ENCODE measurements around the gene AFF1. TPM values are rescaled to one million over a fixed set of nuclear protein-coding genes. Genes with fewer than 3 reads are reported as not detected.

Gene AFF1
- total RNA-seq, 3 donors from 2014 or later (not counting 1 experiment from before 2014, with no cell fraction given) = 87.9 to 93.4 (median 91.7) TPM

DNA sequence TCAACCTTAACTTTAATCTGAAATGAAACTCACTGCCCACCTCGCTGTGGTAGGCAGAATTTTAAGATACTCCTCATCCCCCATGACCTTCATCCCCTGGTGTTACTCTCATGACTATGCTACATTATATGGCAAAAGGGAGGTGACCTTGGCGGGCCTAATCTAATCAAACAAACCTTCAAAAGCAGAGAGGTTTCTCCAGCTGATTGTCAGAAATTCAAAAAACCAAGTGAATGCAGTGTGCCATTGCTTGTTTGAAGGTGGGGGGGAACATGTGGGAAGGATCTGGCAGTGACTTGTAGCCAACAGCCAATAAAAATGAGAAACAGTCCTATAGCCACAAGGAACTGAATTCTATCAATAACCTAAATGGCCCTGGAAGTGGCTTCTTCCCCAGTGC is 237.1 kb downstream of the AFF1 start:
- H3K9me3 Mint-ChIP-seq = no peaks in the 10 kb centered on the region
- Histone ChIP-seq H3K4me1 (ENCODE audit: control insufficient read depth, insufficient read depth, low read length) (no peaks in the 10 kb centered on the region), H3K36me3 (ENCODE audit: control insufficient read depth, insufficient read depth, low read length) (peaks cover 3% of the 10 kb centered on the region), H3K27ac (ENCODE audit: low read length) (no peak overlapping the region), H3K4me3 (ENCODE audit: low read length) (no peak overlapping the region), H3K27me3 (ENCODE audit: control insufficient read depth, insufficient read depth, low read length) (no peaks in the 10 kb centered on the region), H3K9me3 (ENCODE audit: control insufficient read depth, insufficient read depth, low read length) (no peaks in the 10 kb centered on the region)
- no peak overlapping the region for H3K4me3 Mint-ChIP-seq
- no peak for DNase-seq
- 100% methylated on average over 2 of the region's 2 CpGs for WGBS (ENCODE audit: insufficient coverage)
- no peaks in the 10 kb centered on the region for H3K4me1 Mint-ChIP-seq
- H3K36me3 Mint-ChIP-seq = no peaks in the 10 kb centered on the region
- H3K27me3 Mint-ChIP-seq (ENCODE audit: low read depth in 2 of 2) = no peaks in the 10 kb centered on the region
- TF ChIP-seq, protein P1, sequence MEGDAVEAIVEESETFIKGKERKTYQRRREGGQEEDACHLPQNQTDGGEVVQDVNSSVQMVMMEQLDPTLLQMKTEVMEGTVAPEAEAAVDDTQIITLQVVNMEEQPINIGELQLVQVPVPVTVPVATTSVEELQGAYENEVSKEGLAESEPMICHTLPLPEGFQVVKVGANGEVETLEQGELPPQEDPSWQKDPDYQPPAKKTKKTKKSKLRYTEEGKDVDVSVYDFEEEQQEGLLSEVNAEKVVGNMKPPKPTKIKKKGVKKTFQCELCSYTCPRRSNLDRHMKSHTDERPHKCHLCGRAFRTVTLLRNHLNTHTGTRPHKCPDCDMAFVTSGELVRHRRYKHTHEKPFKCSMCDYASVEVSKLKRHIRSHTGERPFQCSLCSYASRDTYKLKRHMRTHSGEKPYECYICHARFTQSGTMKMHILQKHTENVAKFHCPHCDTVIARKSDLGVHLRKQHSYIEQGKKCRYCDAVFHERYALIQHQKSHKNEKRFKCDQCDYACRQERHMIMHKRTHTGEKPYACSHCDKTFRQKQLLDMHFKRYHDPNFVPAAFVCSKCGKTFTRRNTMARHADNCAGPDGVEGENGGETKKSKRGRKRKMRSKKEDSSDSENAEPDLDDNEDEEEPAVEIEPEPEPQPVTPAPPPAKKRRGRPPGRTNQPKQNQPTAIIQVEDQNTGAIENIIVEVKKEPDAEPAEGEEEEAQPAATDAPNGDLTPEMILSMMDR (IDR thresholded peaks at IDR 0.05) = no peak
- H3K27ac Mint-ChIP-seq = no peak overlapping the region
- ATAC-seq = no peak
- intact Hi-C loops (cut with micrococcal nuclease) = no loop called here

DNA sequence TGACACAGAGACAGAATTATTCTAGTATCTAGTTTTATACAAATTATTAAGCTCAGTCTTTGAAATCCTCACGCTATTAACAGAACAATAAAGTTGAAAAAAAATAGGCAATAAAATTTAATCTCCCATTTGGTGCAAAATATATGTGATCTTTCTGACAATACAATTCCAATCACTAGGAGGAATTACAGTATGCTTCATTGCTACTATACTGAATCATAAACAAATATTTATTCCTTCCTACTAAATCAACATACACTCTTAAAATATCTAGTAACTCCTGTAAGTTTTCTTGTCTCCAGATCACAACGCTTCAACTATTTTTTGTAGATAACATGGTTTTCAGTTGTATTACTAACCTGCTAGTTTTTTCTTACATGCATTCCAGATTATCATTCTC is 239.9 kb downstream of the AFF1 start:
- DNase-seq = no peak
- Mint-ChIP-seq H3K36me3 (no peaks in the 10 kb centered on the region), H3K9me3 (no peaks in the 10 kb centered on the region), H3K27me3 (ENCODE audit: low read depth in 2 of 2) (no peaks in the 10 kb centered on the region), H3K27ac (no peak overlapping the region), H3K4me3 (no peak overlapping the region), H3K4me1 (no peaks in the 10 kb centered on the region)
- WGBS (ENCODE audit: insufficient coverage) = no CpG with 5 or more reads among the region's 2 CpGs
- TF ChIP-seq, protein P1 (IDR thresholded peaks at IDR 0.05) = no peak
- Histone ChIP-seq H3K4me3 (ENCODE audit: low read length) (no peak overlapping the region), H3K4me1 (ENCODE audit: control insufficient read depth, insufficient read depth, low read length) (no peaks in the 10 kb centered on the region), H3K36me3 (ENCODE audit: control insufficient read depth, insufficient read depth, low read length) (no peaks in the 10 kb centered on the region), H3K9me3 (ENCODE audit: control insufficient read depth, insufficient read depth, low read length) (no peaks in the 10 kb centered on the region), H3K27ac (ENCODE audit: low read length) (no peak overlapping the region), H3K27me3 (ENCODE audit: control insufficient read depth, insufficient read depth, low read length) (no peaks in the 10 kb centered on the region)
- intact Hi-C loops (cut with micrococcal nuclease) = no loop called here
- ATAC-seq = no peak

DNA sequence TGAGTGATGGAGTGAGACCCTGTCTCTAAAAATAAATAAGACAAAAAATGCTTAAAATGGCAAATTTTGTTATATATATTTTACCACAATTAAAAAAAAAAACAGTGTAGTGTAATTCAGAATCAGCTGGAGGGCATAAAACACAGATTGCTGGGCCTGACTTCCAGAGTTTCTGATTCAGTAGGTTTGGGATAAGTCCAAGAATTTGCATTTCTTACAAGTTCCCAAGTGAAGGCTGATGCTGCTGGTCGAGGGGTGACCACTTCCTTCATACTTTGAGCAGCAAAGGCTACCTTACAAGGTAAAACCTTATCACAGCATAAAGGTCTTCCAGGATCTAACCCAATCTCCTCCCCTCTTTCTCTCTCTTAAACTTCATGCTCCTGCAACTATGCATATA is 244.9 kb downstream of the AFF1 start:
- TF ChIP-seq, protein P1 (IDR thresholded peaks at IDR 0.05) = no peak
- no peaks in the 10 kb centered on the region for H3K27me3 Mint-ChIP-seq (ENCODE audit: low read depth in 2 of 2)
- Histone ChIP-seq H3K9me3 (ENCODE audit: control insufficient read depth, insufficient read depth, low read length) (no peaks in the 10 kb centered on the region), H3K36me3 (ENCODE audit: control insufficient read depth, insufficient read depth, low read length) (no peaks in the 10 kb centered on the region), H3K4me1 (ENCODE audit: control insufficient read depth, insufficient read depth, low read length) (no peaks in the 10 kb centered on the region), H3K4me3 (ENCODE audit: low read length) (no peak overlapping the region), H3K27ac (ENCODE audit: low read length) (no peak overlapping the region), H3K27me3 (ENCODE audit: control insufficient read depth, insufficient read depth, low read length) (no peaks in the 10 kb centered on the region)
- no peaks in the 10 kb centered on the region for H3K36me3 Mint-ChIP-seq
- DNase-seq (no peak), ATAC-seq (no peak)
- WGBS (ENCODE audit: insufficient coverage) = 35% methylated on average over 1 of the region's 1 CpG
- no peak overlapping the region for H3K4me3 Mint-ChIP-seq
- H3K27ac Mint-ChIP-seq = no peak overlapping the region
- H3K4me1 Mint-ChIP-seq = peaks cover 0 to 6% of the 10 kb centered on the region in 2 donors
- no peaks in the 10 kb centered on the region for H3K9me3 Mint-ChIP-seq
- intact Hi-C loops (cut with micrococcal nuclease) = no loop called here

DNA sequence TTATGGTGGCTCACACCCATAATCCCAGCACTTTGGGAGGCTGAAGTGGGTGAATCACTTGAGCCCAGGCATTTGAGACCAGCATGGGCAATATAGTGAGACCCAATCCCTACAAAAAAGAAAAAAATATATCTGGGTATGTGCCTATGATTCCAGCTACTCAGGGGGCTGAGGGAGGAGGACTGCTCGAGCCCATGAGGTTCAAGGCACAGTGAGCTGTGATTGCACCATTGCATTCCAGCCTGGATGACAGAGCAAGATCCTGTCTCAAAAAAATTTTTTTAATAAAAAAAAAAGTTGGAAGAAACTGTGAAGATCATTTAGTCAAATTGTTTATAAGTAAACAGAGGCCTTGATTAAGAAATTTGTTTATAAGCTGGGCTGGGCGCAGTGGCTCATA is 246.0 kb downstream of the AFF1 start:
- H3K36me3 Mint-ChIP-seq = no peaks in the 10 kb centered on the region
- Histone ChIP-seq H3K27ac (ENCODE audit: low read length) (no peak overlapping the region), H3K4me3 (ENCODE audit: low read length) (no peak overlapping the region), H3K36me3 (ENCODE audit: control insufficient read depth, insufficient read depth, low read length) (no peaks in the 10 kb centered on the region), H3K27me3 (ENCODE audit: control insufficient read depth, insufficient read depth, low read length) (no peaks in the 10 kb centered on the region), H3K4me1 (ENCODE audit: control insufficient read depth, insufficient read depth, low read length) (no peaks in the 10 kb centered on the region), H3K9me3 (ENCODE audit: control insufficient read depth, insufficient read depth, low read length) (no peaks in the 10 kb centered on the region)
- DNase-seq = no peak
- H3K27ac Mint-ChIP-seq = no peak overlapping the region
- no peaks in the 10 kb centered on the region for H3K27me3 Mint-ChIP-seq (ENCODE audit: low read depth in 2 of 2)
- no peak overlapping the region for H3K4me3 Mint-ChIP-seq
- WGBS (ENCODE audit: insufficient coverage) = 100% methylated on average over 2 of the region's 2 CpGs
- H3K9me3 Mint-ChIP-seq = no peaks in the 10 kb centered on the region
- intact Hi-C loops (cut with micrococcal nuclease) = no loop called here
- no peak for ATAC-seq
- peaks cover 0 to 6% of the 10 kb centered on the region in 2 donors for H3K4me1 Mint-ChIP-seq
- TF ChIP-seq, protein P1 (IDR thresholded peaks at IDR 0.05) = no peak

Data from natural killer cell (primary cell).